ENCODE data around the gene FLRT3. TPM values are rescaled to one million over a fixed set of nuclear protein-coding genes. Genes with fewer than 3 reads are reported as not detected.

Gene FLRT3
- total and polyA plus RNA-seq, 2 donors (not counting 1 experiment from before 2014, with no cell fraction given): not detected

DNA sequence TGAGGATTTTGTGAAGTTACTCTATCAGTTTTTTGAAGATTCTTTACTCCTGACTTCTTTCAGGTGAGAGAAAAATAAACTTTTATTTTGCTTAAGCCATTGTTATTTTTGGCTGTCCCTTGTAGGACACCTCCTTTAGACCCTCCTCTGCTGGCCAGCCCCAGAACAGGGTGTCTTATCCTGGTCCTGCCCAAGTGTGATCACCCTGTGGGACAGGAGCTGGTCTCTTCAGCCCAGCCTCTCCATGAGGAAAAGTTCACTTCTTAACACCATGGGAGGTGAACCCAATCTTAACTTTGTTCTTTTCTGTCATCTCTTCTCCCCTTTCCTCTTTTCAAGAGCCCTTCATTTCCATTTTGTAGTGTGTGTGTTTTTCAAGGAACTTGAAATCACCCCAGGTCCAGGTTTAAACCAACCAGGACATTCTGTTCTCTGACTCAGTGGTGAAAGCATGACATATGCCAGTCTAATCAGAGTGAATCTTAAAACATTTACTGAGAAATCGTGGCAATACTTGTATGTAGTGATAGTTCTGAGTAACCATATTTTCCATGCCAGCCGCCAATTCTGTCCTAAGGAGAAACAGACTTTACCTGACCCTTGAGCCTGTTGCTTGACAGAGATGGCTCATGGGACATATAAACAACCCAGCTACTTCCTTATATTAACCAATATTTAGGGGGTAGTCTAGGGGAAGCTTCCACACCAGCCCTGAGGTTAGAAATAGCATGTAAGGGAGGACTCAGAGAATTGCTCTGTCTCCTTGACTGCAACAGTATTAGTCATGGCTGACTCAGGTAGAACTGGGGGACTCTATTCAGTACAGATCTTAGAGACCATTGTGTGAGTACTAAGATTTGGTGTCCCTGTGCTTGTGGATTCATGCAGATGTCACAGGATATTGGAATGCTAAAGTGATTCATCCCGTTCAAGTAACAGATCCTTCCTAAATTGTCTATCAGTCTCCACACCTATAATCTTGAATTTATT, 48.8 kb downstream of the FLRT3 start:
- H3K4me1 ChIP-seq (ENCODE audit: control insufficient read depth in 2 of 2, insufficient read depth in 2 of 2, low read length in 2 of 2): no peaks in the 10 kb centered on the region
- H2AFZ ChIP-seq (ENCODE audit: insufficient read depth, low read depth, low read length, poor library complexity, severe bottlenecking): no peak overlapping the region
- no peak overlapping the region for H3K9ac ChIP-seq (ENCODE audit: low read length)
- H3K4me2 ChIP-seq (replicated peaks; ENCODE audit: low read depth, low read length, poor library complexity, severe bottlenecking): no peak overlapping the region
- H3K36me3 ChIP-seq (replicated peaks in 1 of 2; ENCODE audit: control extremely low read depth in 1 of 2, control insufficient read depth in 1 of 2, extremely low read depth in 1 of 2, insufficient read depth in 2 of 2, low read length in 1 of 2): no peaks in the 10 kb centered on the region
- H3K27ac Mint-ChIP-seq: no peak overlapping the region
- intact Hi-C loops (cut with micrococcal nuclease): no loop called here
- WGBS (ENCODE audit: insufficient coverage): no CpG with 5 or more reads among the region's 3 CpGs
- no peaks in the 10 kb centered on the region for H3K79me2 ChIP-seq (ENCODE audit: control insufficient read depth, insufficient read depth, low read length)
- DNase-seq (no peak), ATAC-seq (ENCODE audit: low read depth) (no peak)
- no peaks in the 10 kb centered on the region for H3K27me3 ChIP-seq (replicated peaks in 1 of 4; ENCODE audit: control extremely low read depth in 1 of 4, control insufficient read depth in 3 of 4, insufficient read depth in 4 of 4, low read length in 3 of 4)
- no peaks in the 10 kb centered on the region for H3K9me3 Mint-ChIP-seq (ENCODE audit: insufficient read depth)
- H4K20me1 ChIP-seq (ENCODE audit: control insufficient read depth, insufficient read depth, low read length, poor library complexity, severe bottlenecking): no peaks in the 10 kb centered on the region
- no peak overlapping the region for H3K27ac ChIP-seq (ENCODE audit: low read length in 2 of 2)
- H3K9me3 ChIP-seq (ENCODE audit: control extremely low read depth in 1 of 3, control insufficient read depth in 2 of 3, insufficient read depth in 1 of 3, low read length in 2 of 3): no peaks in the 10 kb centered on the region
- CTCF ChIA-PET: no interaction called here
- no peak overlapping the region for H3K4me3 Mint-ChIP-seq
- no peaks in the 10 kb centered on the region for H3K4me1 Mint-ChIP-seq
- peaks cover 4% of the 10 kb centered on the region for H3K27me3 Mint-ChIP-seq
- TF ChIP-seq CTCF (IDR thresholded peaks at IDR 0.05) (no peak), EZH2 (IDR thresholded peaks at IDR 0.05; ENCODE audit: borderline replicate concordance, insufficient read depth, low read depth, low read length, poor library complexity, severe bottlenecking) (no peak)
- no peak overlapping the region for H3K4me3 ChIP-seq (ENCODE audit: control extremely low read depth in 1 of 5, extremely low read depth in 1 of 5, insufficient read depth in 1 of 5, low read depth in 2 of 5, low read length in 4 of 5)
- POLR2A ChIA-PET: no interaction called here

DNA sequence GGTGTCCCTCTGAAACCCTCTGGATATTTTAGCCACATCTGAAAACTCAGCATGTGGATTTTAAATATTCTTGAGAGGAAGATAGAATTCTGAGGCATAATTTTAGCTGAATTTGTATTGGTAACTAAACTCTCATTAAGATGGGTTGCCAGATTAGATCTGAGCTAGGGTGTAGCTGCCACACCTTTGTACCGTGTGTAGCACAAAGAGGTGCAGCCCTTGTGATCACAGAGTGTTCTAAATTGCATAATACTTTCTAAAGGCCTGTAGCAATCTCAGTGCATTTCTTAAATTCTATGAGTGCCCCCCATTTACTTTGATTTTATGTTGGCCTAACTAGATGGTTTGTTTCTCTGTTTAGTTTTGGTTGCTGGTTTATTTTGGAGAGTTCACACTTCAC, 53.0 kb downstream of the FLRT3 start:
- no peaks in the 10 kb centered on the region for H3K4me1 Mint-ChIP-seq
- H3K27ac Mint-ChIP-seq: no peak overlapping the region

More for the DNA sequence above, 53.0 kb downstream of the FLRT3 start:
- Histone ChIP-seq H3K4me1 (ENCODE audit: control insufficient read depth in 2 of 2, insufficient read depth in 2 of 2, low read length in 2 of 2) (no peaks in the 10 kb centered on the region), H3K4me2 (replicated peaks; ENCODE audit: low read depth, low read length, poor library complexity, severe bottlenecking) (no peak overlapping the region), H3K9me3 (ENCODE audit: control extremely low read depth in 1 of 3, control insufficient read depth in 2 of 3, insufficient read depth in 1 of 3, low read length in 2 of 3) (no peaks in the 10 kb centered on the region), H3K36me3 (replicated peaks in 1 of 2; ENCODE audit: control extremely low read depth in 1 of 2, control insufficient read depth in 1 of 2, extremely low read depth in 1 of 2, insufficient read depth in 2 of 2, low read length in 1 of 2) (no peaks in the 10 kb centered on the region), H2AFZ (ENCODE audit: insufficient read depth, low read depth, low read length, poor library complexity, severe bottlenecking) (no peak overlapping the region), H4K20me1 (ENCODE audit: control insufficient read depth, insufficient read depth, low read length, poor library complexity, severe bottlenecking) (no peaks in the 10 kb centered on the region), H3K79me2 (ENCODE audit: control insufficient read depth, insufficient read depth, low read length) (no peaks in the 10 kb centered on the region), H3K9ac (ENCODE audit: low read length) (no peak overlapping the region), H3K4me3 (ENCODE audit: control extremely low read depth in 1 of 5, extremely low read depth in 1 of 5, insufficient read depth in 1 of 5, low read depth in 2 of 5, low read length in 4 of 5) (no peak overlapping the region), H3K27me3 (replicated peaks in 1 of 4; ENCODE audit: control extremely low read depth in 1 of 4, control insufficient read depth in 3 of 4, insufficient read depth in 4 of 4, low read length in 3 of 4) (no peaks in the 10 kb centered on the region), H3K27ac (ENCODE audit: low read length in 2 of 2) (no peak overlapping the region)
- ATAC-seq (ENCODE audit: low read depth): no peak
- DNase-seq: no peak
- Mint-ChIP-seq H3K4me3 (no peak overlapping the region), H3K9me3 (ENCODE audit: insufficient read depth) (no peaks in the 10 kb centered on the region), H3K27me3 (peaks cover 4% of the 10 kb centered on the region)
- TF ChIP-seq EZH2 (IDR thresholded peaks at IDR 0.05; ENCODE audit: borderline replicate concordance, insufficient read depth, low read depth, low read length, poor library complexity, severe bottlenecking) (no peak), CTCF (IDR thresholded peaks at IDR 0.05) (no peak)
- no CpG with 5 or more reads among the region's 1 CpG for WGBS (ENCODE audit: insufficient coverage)
- CTCF ChIA-PET: no interaction called here
- POLR2A ChIA-PET: no interaction called here
- intact Hi-C loops (cut with micrococcal nuclease): no loop called here

Data from B cell (primary cell).